MV-4-11 (cell line): Measurements from ENCODE around the gene TGIF2LY.
"Not testable (repeated sequence)": the region's sequence is repeated elsewhere in the genome, so short reads cannot be mapped to it uniquely, and the experiment has no call there.

Experiments used
- DNase-seq: peaks from one replicate; lab custom pipeline; 2025; lab: John Stamatoyannopoulos, UW

Gene TGIF2LY

GRCh38 chrY:3578767-3579166, at the start of gene TGIF2LY:
Gene TGIF2LY (plus strand): TSS chrY:3579067. CDS start chrY:3579245, 178 bp downstream.
- DNase-seq, result not testable (repeated sequence)
